Adrenal gland (tissue), 5 donors: Measurements from ENCODE around the gene USP25.

Experiments used
- CTCF ChIP-seq, 6 experiments: fragments of 450-650 bp in 4 of 6; fragments of 200-600 bp in 2 of 6; sonication (generic) in 1 of 6; IDR thresholded peaks; 1 replicate in 5 of 6; 2 replicates in 1 of 6; pipeline versions ENCODE4 v1.5.1 to v1.8.0; 2016 to 2021; ENCODE audit warnings: antibody characterized with exemption in 6 of 6, mild to moderate bottlenecking in 2 of 6, moderate library complexity in 1 of 6
- POLR2A ChIP-seq, 2 donors: fragments of 450-650 bp; IDR thresholded peaks; one replicate each; pipeline ENCODE4 v1.6.1; 2017; ENCODE audit warnings: antibody characterized with exemption in 2 of 2, mild to moderate bottlenecking in 2 of 2, moderate library complexity in 1 of 2
- donor health status: DM: no; HTN: no; CAD: no.

- TF ChIP-seq POLR2A (IDR thresholded peaks at IDR 0.05) (no peak), CTCF (IDR thresholded peaks at IDR 0.05) (no peak)
These were observed 123.3 kb downstream of the USP25 start for GRCh38 chr21:15853126-15853525.
